Ramos (cell line): ENCODE measurements around the gene C16orf95.

Experiments used
- in situ Hi-C: fragments of 300-500 bp; cut with MboI; formaldehyde crosslinking; loops from one replicate; pipeline ENCODE4 v1.14.3; 2022; ENCODE audit warnings: low sequenced_read_pairs; ENCODE audit not compliant: unreplicated experiment

C16orf95 gene

GRCh38 chr16:87333581-87334331, 16.6 kb upstream of the C16orf95 start:
- in situ Hi-C loops = no loop called here

GRCh38 chr16:87333101-87333500, 15.9 kb upstream of the C16orf95 start:
- in situ Hi-C loops = no loop called here

- in situ Hi-C loops = no loop called here
Observed at GRCh38 chr16:87332150-87332549, 15.0 kb upstream of the C16orf95 start.

- in situ Hi-C loops = no loop called here
Observed at GRCh38 chr16:87331241-87331801, 14.1 kb upstream of the C16orf95 start.

GRCh38 chr16:87330646-87331045, 13.5 kb upstream of the C16orf95 start:
- in situ Hi-C loops = no loop called here

GRCh38 chr16:87330257-87330624, 13.0 kb upstream of the C16orf95 start:
- in situ Hi-C loops = no loop called here

- in situ Hi-C loops = no loop called here
Observed at GRCh38 chr16:87329436-87330256, 12.5 kb upstream of the C16orf95 start.

GRCh38 chr16:87328846-87329245, 11.7 kb upstream of the C16orf95 start:
- in situ Hi-C loops = no loop called here

- in situ Hi-C loops = no loop called here
Observed at GRCh38 chr16:87327798-87328495, 10.8 kb upstream of the C16orf95 start.

- in situ Hi-C loops = no loop called here
Observed at GRCh38 chr16:87326151-87326571, 9.0 kb upstream of the C16orf95 start.

- in situ Hi-C loops = no loop called here
Observed at GRCh38 chr16:87325423-87325858, 8.2 kb upstream of the C16orf95 start.

- in situ Hi-C loops = no loop called here
Observed at GRCh38 chr16:87324411-87325275, 7.5 kb upstream of the C16orf95 start.

- in situ Hi-C loops = no loop called here
Observed at GRCh38 chr16:87323727-87324410, 6.7 kb upstream of the C16orf95 start.

- in situ Hi-C loops = no loop called here
Observed at GRCh38 chr16:87322833-87323726, 5.9 kb upstream of the C16orf95 start.

GRCh38 chr16:87322360-87322759, 5.2 kb upstream of the C16orf95 start:
- in situ Hi-C loops = no loop called here

- in situ Hi-C loops = no loop called here
Observed at GRCh38 chr16:87321336-87322107, 4.3 kb upstream of the C16orf95 start.

GRCh38 chr16:87320510-87321227, 3.5 kb upstream of the C16orf95 start:
- in situ Hi-C loops = no loop called here
